Vagina (tissue), 2 donors: ENCODE results near the gene CRHBP.

Source experiments
- CTCF ChIP-seq, 3 experiments: fragments of 450-650 bp in 2 of 3; fragments of 200-600 bp in 1 of 3; sonication (generic) in 1 of 3; IDR thresholded peaks; one replicate each; pipeline ENCODE4 v1.5.1; 2017 to 2019; ENCODE audit warnings: antibody characterized with exemption in 3 of 3, mild to moderate bottlenecking in 2 of 3, moderate library complexity in 2 of 3
- POLR2A ChIP-seq, 2 donors: fragments of 450-650 bp; IDR thresholded peaks; one replicate each; pipeline ENCODE4 v1.6.1; 2017; ENCODE audit warnings: antibody characterized with exemption in 2 of 2, mild to moderate bottlenecking in 2 of 2, moderate library complexity in 2 of 2

- TF ChIP-seq POLR2A (IDR thresholded peaks at IDR 0.05) = no peak
- no peak for TF ChIP-seq CTCF (IDR thresholded peaks at IDR 0.05)
Measured at GRCh38 chr5:76952795-76953536, at the start of gene CRHBP.
